ENCODE data around the gene AP2A1. TPM values are rescaled to one million over a fixed set of nuclear protein-coding genes. Genes with fewer than 3 reads are reported as not detected.

AP2A1 gene
- total and polyA plus RNA-seq, 2 donors (not counting 3 experiments of a cell fraction or from before 2014, with no cell fraction given), result 108 to 113 TPM

GRCh38 chr19:49770529-49770928, 3.7 kb downstream of the AP2A1 start:
- Histone ChIP-seq H3K4me1 (ENCODE audit: control insufficient read depth, extremely low read depth, insufficient read depth, low read length) (peaks cover 12% of the 10 kb centered on the region), H4K20me1 (replicated peaks; ENCODE audit: control insufficient read depth, extremely low read depth, insufficient read depth, low read length) (no peaks in the 10 kb centered on the region), H3K9me3 (replicated peaks; ENCODE audit: control insufficient read depth, insufficient read depth, low read length) (no peaks in the 10 kb centered on the region), H3K36me3 (ENCODE audit: control insufficient read depth in 2 of 2, extremely low read depth in 1 of 2, insufficient read depth in 2 of 2, low read length in 2 of 2) (peaks cover 0 to 3% of the 10 kb centered on the region in 2 experiments), H3K4me3 (replicated peaks in 1 of 3; ENCODE audit: insufficient read depth in 1 of 3, low read depth in 1 of 3, low read length in 3 of 3) (no peak overlapping the region), H3K27ac (ENCODE audit: insufficient read depth, low read depth, low read length) (no peak overlapping the region), H3K27me3 (ENCODE audit: control insufficient read depth in 2 of 2, insufficient read depth in 2 of 2, low read length in 2 of 2) (no peaks in the 10 kb centered on the region), H3K9ac (replicated peaks; ENCODE audit: extremely low read depth, insufficient read depth, low read length) (no peak overlapping the region), H3K4me2 (ENCODE audit: insufficient read depth, low read length) (no peak overlapping the region), H2AFZ (ENCODE audit: low read depth, low read length) (no peak overlapping the region), H3K9me1 (replicated peaks; ENCODE audit: control insufficient read depth, extremely low read depth, insufficient read depth, low read length) (no peaks in the 10 kb centered on the region), H3K79me2 (ENCODE audit: control insufficient read depth, insufficient read depth, low read length) (peaks cover 46% of the 10 kb centered on the region)
- no TSS peak for BruUV-seq (replicated peaks)
- ChIA-PET CTCF (no interaction called here), POLR2A (interaction anchor here (0.7 kb wide), 1 partner anchor 80 kb away, joined by 6 read pairs; no protein-coding TSS in a partner anchor)
- no peak for FAIRE-seq
- no peak for TF ChIP-seq POLR2AphosphoS5 (IDR thresholded peaks at IDR 0.05; ENCODE audit: insufficient read depth, low read depth, low read length)
- TF ChIP-seq JUN (IDR thresholded peaks at IDR 0.05; ENCODE audit: borderline replicate concordance, insufficient read depth, insufficient read length, low read depth), result no peak
- TF ChIP-seq FOS (IDR thresholded peaks at IDR 0.05; ENCODE audit: borderline replicate concordance, insufficient read depth, low read length), result no peak
- no peak for TF ChIP-seq MAX (IDR thresholded peaks at IDR 0.05; ENCODE audit: insufficient read depth, insufficient read length)
- no peak for TF ChIP-seq CTCF (IDR thresholded peaks at IDR 0.05; ENCODE audit: extremely low read depth in 1 of 2, insufficient read depth in 1 of 2, low read depth in 1 of 2, low read length in 2 of 2)
- no peak for TF ChIP-seq POLR2A (IDR thresholded peaks at IDR 0.05; ENCODE audit: low read depth, low read length)
- TF ChIP-seq MYC (IDR thresholded peaks at IDR 0.05; ENCODE audit: low read depth, low read length), result no peak
- no peak for TF ChIP-seq EZH2 (IDR thresholded peaks at IDR 0.05; ENCODE audit: borderline replicate concordance, low read depth, low read length, severe bottlenecking)
- TF ChIP-seq GATA2 (IDR thresholded peaks at IDR 0.05; ENCODE audit: insufficient read depth, insufficient read length, low read depth, low read length), result no peak
- no peak for DNase-seq (ENCODE audit: low read depth, low spot score)
- dilution Hi-C loops (cut with MboI; ENCODE audit: extremely low pct_ligation_motif_present, low sequenced_read_pairs) (no loop called here), intact Hi-C loops (cut with micrococcal nuclease) (no loop called here)
